ENCODE data around the gene QTRT2. TPM values are rescaled to one million over a fixed set of nuclear protein-coding genes. Genes with fewer than 3 reads are reported as not detected.

Gene QTRT2
- total and polyA plus RNA-seq, 10 of the 15 experiments (the other 5 are each of a cell fraction or from before 2014, with no cell fraction given): 17.8 to 42.3 (median 28.7) TPM

- TF ChIP-seq NFIC (IDR thresholded peaks at IDR 0.05; ENCODE audit: low read depth, low read length): no peak
- no peak for TF ChIP-seq FOS (IDR thresholded peaks at IDR 0.05; ENCODE audit: borderline replicate concordance, extremely low read depth, insufficient read length)
- no peak for TF ChIP-seq E2F8 (IDR thresholded peaks at IDR 0.05; ENCODE audit: low read depth, partially characterized antibody)
- TF ChIP-seq NR2F1 (conservative IDR thresholded peaks at IDR 0.05): no peak
Measured at GRCh38 chr3:114086356-114086755, 29.8 kb downstream of the QTRT2 start (continued).

- H3K4me2 ChIP-seq (ENCODE audit: control insufficient read depth, insufficient read depth): no peak overlapping the region
- H3K27me3 ChIP-seq (replicated peaks in 1 of 2; ENCODE audit: control insufficient read depth in 2 of 2, insufficient read depth in 2 of 2, low read length in 1 of 2): no peaks in the 10 kb centered on the region
- FAIRE-seq: no peak
- RAD21 ChIA-PET (ENCODE audit: unreplicated experiment): no interaction called here
- H3K4me1 ChIP-seq (ENCODE audit: control insufficient read depth, insufficient read depth, low read length): no peaks in the 10 kb centered on the region
- no peaks in the 10 kb centered on the region for H3K79me2 ChIP-seq (ENCODE audit: control insufficient read depth, insufficient read depth, low read length)
- H3K36me3 ChIP-seq (ENCODE audit: control insufficient read depth in 2 of 2, insufficient read depth in 2 of 2, low read length in 1 of 2): peaks cover 3 to 11% of the 10 kb centered on the region in 2 experiments; a peak in 3 of 4 replicates
- no peak overlapping the region for H3K27ac ChIP-seq (ENCODE audit: control insufficient read depth, insufficient read depth)
- in situ Hi-C loops (cut with MboI): no loop called here
- H4K20me1 ChIP-seq (ENCODE audit: control insufficient read depth, insufficient read depth): no peaks in the 10 kb centered on the region
- BruUV-seq (replicated peaks): no TSS peak
- H3K9ac ChIP-seq (ENCODE audit: control insufficient read depth, insufficient read depth, low read length): no peak overlapping the region
- H3K9me3 ChIP-seq (replicated peaks; ENCODE audit: control insufficient read depth, insufficient read depth, low read length): no peaks in the 10 kb centered on the region
- ATAC-seq: no peak; the same call in 2 of the 3 replicates
- no peak overlapping the region for H2AFZ ChIP-seq (ENCODE audit: control insufficient read depth, low read depth, low read length)
- CTCF ChIA-PET: interaction anchor here (0.6 kb wide), 1 partner anchor 12 kb away, joined by 3 read pairs; no protein-coding TSS in a partner anchor
- TF ChIP-seq ZNF217 (IDR thresholded peaks at IDR 0.05) (no peak), RAD21 (IDR thresholded peaks at IDR 0.05; ENCODE audit: insufficient read depth, low read depth, low read length) (no peak), E4F1 (IDR thresholded peaks at IDR 0.05; ENCODE audit: borderline replicate concordance, partially characterized antibody) (no peak), CTCF (IDR thresholded peaks at IDR 0.05 in 2 of 3, conservative IDR thresholded peaks at IDR 0.05 in 1 of 3; ENCODE audit: control insufficient read depth in 2 of 3, extremely low read depth in 1 of 3, insufficient read depth in 1 of 3, low read depth in 3 of 3, low read length in 3 of 3) (no peak), IKZF1 (conservative IDR thresholded peaks at IDR 0.05) (no peak), MEF2A (IDR thresholded peaks at IDR 0.05; ENCODE audit: insufficient read depth, low read depth, low read length) (no peak)
- POLR2A ChIA-PET: no interaction called here
- H3K4me3 ChIP-seq: no peak overlapping the region
- DNase-seq (ENCODE audit: low read depth, low spot score): no peak
- SMC1A ChIA-PET (ENCODE audit: uncharacterized antibody, unreplicated experiment): interaction anchor here (0.6 kb wide), 1 partner anchor 222 kb away, joined by 3 read pairs; no protein-coding TSS in a partner anchor
- intact Hi-C loops (cut with micrococcal nuclease; ENCODE audit: unreplicated experiment): no loop called here
Measured at GRCh38 chr3:114089675-114090074, 33.1 kb downstream of the QTRT2 start.

Measured in GM12878 (cell line).